GM19043 (cell line): ENCODE measurements around the gene ANKRD60.

Experiments used
- ATAC-seq: cut with Tn5 transposase; IDR thresholded peaks from one replicate; pipeline ENCODE4 v1.9.1; 2021; ENCODE audit warnings: low read depth; ENCODE audit not compliant: unreplicated experiment

ANKRD60 gene

GRCh38 chr20:58196402-58197184, 31.9 kb downstream of the ANKRD60 start:
- no peak for ATAC-seq

- no peak for ATAC-seq
These were observed 33.4 kb downstream of the ANKRD60 start for GRCh38 chr20:58195047-58195446.

GRCh38 chr20:58194175-58194791, 34.2 kb downstream of the ANKRD60 start:
- no peak for ATAC-seq

- no peak for ATAC-seq
These were observed 35.9 kb downstream of the ANKRD60 start for GRCh38 chr20:58192567-58192966.

GRCh38 chr20:58192065-58192464, 36.4 kb downstream of the ANKRD60 start:
- ATAC-seq: no peak

GRCh38 chr20:58188527-58188926, 39.9 kb downstream of the ANKRD60 start:
- no peak for ATAC-seq

GRCh38 chr20:58184984-58185383, 43.5 kb downstream of the ANKRD60 start:
- no peak for ATAC-seq

- no peak for ATAC-seq
These were observed 44.4 kb downstream of the ANKRD60 start for GRCh38 chr20:58184063-58184462.

- ATAC-seq: no peak
These were observed 45.8 kb downstream of the ANKRD60 start for GRCh38 chr20:58182521-58183140.

GRCh38 chr20:58179432-58180099, 48.9 kb downstream of the ANKRD60 start:
- ATAC-seq: no peak

GRCh38 chr20:58179083-58179431, 49.4 kb downstream of the ANKRD60 start:
- no peak for ATAC-seq

GRCh38 chr20:58177799-58178198, 50.7 kb downstream of the ANKRD60 start:
- no peak for ATAC-seq

GRCh38 chr20:58175836-58176235, 52.6 kb downstream of the ANKRD60 start:
- ATAC-seq: no peak

GRCh38 chr20:58175425-58175824, 53.0 kb downstream of the ANKRD60 start:
- ATAC-seq: no peak

GRCh38 chr20:58174708-58175280, 53.7 kb downstream of the ANKRD60 start:
- no peak for ATAC-seq

GRCh38 chr20:58173930-58174707, 54.3 kb downstream of the ANKRD60 start:
- no peak for ATAC-seq

- ATAC-seq: no peak
These were observed 55.4 kb downstream of the ANKRD60 start for GRCh38 chr20:58173091-58173490.

- no peak for ATAC-seq
These were observed 56.5 kb downstream of the ANKRD60 start for GRCh38 chr20:58171796-58172425.

GRCh38 chr20:58169450-58169849, 59.0 kb downstream of the ANKRD60 start:
- ATAC-seq: no peak

- no peak for ATAC-seq
These were observed 59.6 kb downstream of the ANKRD60 start for GRCh38 chr20:58168843-58169242.
